Panc1 (cell line): ENCODE results near the gene NEGR1. TPM values are rescaled to one million over a fixed set of nuclear protein-coding genes. Genes with fewer than 3 reads are reported as not detected.

Experiments used
- ATAC-seq: fragments of 200-7000 bp; cut with Tn5 transposase; 2 replicates; pipeline ENCODE4 v1.9.1; 2020; ENCODE audit warnings: mild to moderate bottlenecking, moderate library complexity
- BruUV-seq: library from RNA; stranded (reverse); fragments of 400-500 nt; replicated peaks from 2 replicates; lab custom pipeline; 2021; lab: Mats Ljungman, UMichigan
- CTCF ChIA-PET: fragments of 300-600 bp; sonication (Branson Sonifier 250); formaldehyde crosslinking; loops from one replicate; lab custom pipeline; 2022; ENCODE audit warnings: antibody characterized with exemption; lab: Charles Lee
- POLR2A ChIA-PET: fragments of 300-600 bp; sonication (Branson Sonifier 250); formaldehyde crosslinking; loops from one replicate; lab custom pipeline; 2022; ENCODE audit warnings: antibody characterized with exemption; lab: Charles Lee
- DNase-seq: peaks from one replicate; pipeline ENCODE4 v3.0.0-alpha.2; 2010; ENCODE audit warnings: low read depth, low spot score
- H3K27ac ChIP-seq: 2 replicates; pipeline ENCODE4 v1.5.1; 2011; ENCODE audit warnings: mild to moderate bottlenecking, low read length, inconsistent platforms
- H3K27me3 ChIP-seq: fragments of 200-500 bp; sonication (Bioruptor generic); 2 replicates; pipeline ENCODE4 v1.6.0; 2014; ENCODE audit warnings: low read length, inconsistent platforms; ENCODE audit not compliant: control insufficient read depth, insufficient read depth
- H3K36me3 ChIP-seq: fragments of 200-500 bp; sonication (Bioruptor generic); 2 replicates; pipeline ENCODE4 v1.5.1; 2014; ENCODE audit warnings: inconsistent platforms, mild to moderate bottlenecking, low read length, moderate library complexity; ENCODE audit not compliant: control insufficient read depth, insufficient read depth
- H3K4me1 ChIP-seq: 2 replicates; pipeline ENCODE4 v1.5.1; 2011; ENCODE audit warnings: inconsistent platforms, mild to moderate bottlenecking, low read length, moderate library complexity; ENCODE audit not compliant: control insufficient read depth, insufficient read depth
- H3K4me3 ChIP-seq, 2 experiments: 2 replicates each; pipeline ENCODE4 v1.5.1; 2011 to 2012; ENCODE audit warnings: low read depth in 2 of 2, low read length in 2 of 2, mild to moderate bottlenecking in 2 of 2, inconsistent platforms in 1 of 2, moderate library complexity in 1 of 2
- H3K9me3 ChIP-seq: fragments of 200-500 bp; sonication (Bioruptor generic); 2 replicates; pipeline ENCODE4 v1.5.1; 2014; ENCODE audit warnings: low read depth, mild to moderate bottlenecking, inconsistent platforms, low read length, moderate library complexity; ENCODE audit not compliant: control insufficient read depth, insufficient read depth
- POLR2AphosphoS5 ChIP-seq: IDR thresholded peaks from 2 replicates; pipeline ENCODE4 v1.6.1; 2012; ENCODE audit warnings: mild to moderate bottlenecking, low read depth, low read length, moderate library complexity
- REST ChIP-seq, 2 experiments: IDR thresholded peaks; 2 replicates each; pipeline ENCODE4 v1.6.1; 2011 to 2012; ENCODE audit warnings: low read depth in 2 of 2, control low read depth in 1 of 2, low read length in 1 of 2, mild to moderate bottlenecking in 1 of 2, moderate library complexity in 1 of 2; ENCODE audit not compliant: insufficient read depth in 1 of 2
- SIN3A ChIP-seq: IDR thresholded peaks from 2 replicates; pipeline ENCODE4 v1.6.1; 2012; ENCODE audit warnings: low read depth, mild to moderate bottlenecking, low read length, moderate library complexity, borderline replicate concordance; ENCODE audit not compliant: insufficient read depth
- TCF7L2 ChIP-seq: IDR thresholded peaks from 2 replicates; pipeline ENCODE4 v1.6.1; 2011; ENCODE audit warnings: mild to moderate bottlenecking, low read depth, low read length, inconsistent platforms
- in situ Hi-C: cut with HindIII; loops from 2 replicates; pipeline ENCODE4 v1.10.0; 2016; ENCODE audit warnings: low sequenced_read_pairs, low pct_unique_long_range_greater_than_20kb
- intact Hi-C: fragments of 100-400 bp; cut with micrococcal nuclease; formaldehyde crosslinking; loops from one replicate; pipeline ENCODE4 v1.10.0; 2022; ENCODE audit not compliant: unreplicated experiment
- total RNA-seq: library from RNA; stranded (reverse); gene quantifications from one replicate; pipeline ENCODE4 v1.2.1, GENCODE V29; 2021; ENCODE audit not compliant: unreplicated experiment
- TF ChIP-seq, protein P1 (sequence below): fragments of 450-650 bp; IDR thresholded peaks from 2 replicates; pipeline ENCODE4 v1.5.1; 2017; ENCODE audit warnings: mild to moderate bottlenecking

NEGR1 gene
- total RNA-seq, 1 experiment from 2014 or later: 2.7 TPM

GRCh38 chr1:71357708-71358107, 924.6 kb downstream of the NEGR1 start:
- Histone ChIP-seq H3K27me3 (no peaks in the 10 kb centered on the region), H3K36me3 (no peaks in the 10 kb centered on the region), H3K4me3 (no peak overlapping the region), H3K27ac (no peak overlapping the region), H3K4me1 (no peaks in the 10 kb centered on the region), H3K9me3 (no peaks in the 10 kb centered on the region)
- DNase-seq: no peak
- TF ChIP-seq, protein P1, sequence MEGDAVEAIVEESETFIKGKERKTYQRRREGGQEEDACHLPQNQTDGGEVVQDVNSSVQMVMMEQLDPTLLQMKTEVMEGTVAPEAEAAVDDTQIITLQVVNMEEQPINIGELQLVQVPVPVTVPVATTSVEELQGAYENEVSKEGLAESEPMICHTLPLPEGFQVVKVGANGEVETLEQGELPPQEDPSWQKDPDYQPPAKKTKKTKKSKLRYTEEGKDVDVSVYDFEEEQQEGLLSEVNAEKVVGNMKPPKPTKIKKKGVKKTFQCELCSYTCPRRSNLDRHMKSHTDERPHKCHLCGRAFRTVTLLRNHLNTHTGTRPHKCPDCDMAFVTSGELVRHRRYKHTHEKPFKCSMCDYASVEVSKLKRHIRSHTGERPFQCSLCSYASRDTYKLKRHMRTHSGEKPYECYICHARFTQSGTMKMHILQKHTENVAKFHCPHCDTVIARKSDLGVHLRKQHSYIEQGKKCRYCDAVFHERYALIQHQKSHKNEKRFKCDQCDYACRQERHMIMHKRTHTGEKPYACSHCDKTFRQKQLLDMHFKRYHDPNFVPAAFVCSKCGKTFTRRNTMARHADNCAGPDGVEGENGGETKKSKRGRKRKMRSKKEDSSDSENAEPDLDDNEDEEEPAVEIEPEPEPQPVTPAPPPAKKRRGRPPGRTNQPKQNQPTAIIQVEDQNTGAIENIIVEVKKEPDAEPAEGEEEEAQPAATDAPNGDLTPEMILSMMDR: no peak
- TF ChIP-seq TCF7L2 (no peak), SIN3A (no peak), REST (IDR thresholded peaks at IDR 0.05; ENCODE audit: insufficient read depth in 1 of 2, low read depth in 2 of 2, low read length in 1 of 2) (no peak), POLR2AphosphoS5 (no peak)
- ATAC-seq: no peak
- in situ Hi-C loops (no loop called here), intact Hi-C loops (no loop called here)
- ChIA-PET POLR2A (no interaction called here), CTCF (no interaction called here)
- no TSS peak for BruUV-seq

GRCh38 chr1:71351438-71351837, 930.9 kb downstream of the NEGR1 start:
- Histone ChIP-seq H3K4me1 (no peaks in the 10 kb centered on the region), H3K27ac (no peak overlapping the region), H3K36me3 (no peaks in the 10 kb centered on the region), H3K4me3 (no peak overlapping the region), H3K9me3 (no peaks in the 10 kb centered on the region; the same call in 1 of the 2 replicates), H3K27me3 (no peaks in the 10 kb centered on the region)
- BruUV-seq: no TSS peak
- in situ Hi-C loops (no loop called here), intact Hi-C loops (no loop called here)
- no peak for DNase-seq
- POLR2A ChIA-PET: no interaction called here
- CTCF ChIA-PET: no interaction called here
- no peak for ATAC-seq
- no peak for TF ChIP-seq POLR2AphosphoS5
- TF ChIP-seq SIN3A: no peak
- TF ChIP-seq TCF7L2: no peak
- no peak for TF ChIP-seq REST (IDR thresholded peaks at IDR 0.05; ENCODE audit: insufficient read depth in 1 of 2, low read depth in 2 of 2, low read length in 1 of 2)
- TF ChIP-seq, protein P1: no peak
